ENCODE measurements around the gene BRD4.

- TF ChIP-seq CTCF (IDR thresholded peaks at IDR 0.05) (no peak), EP300 (IDR thresholded peaks at IDR 0.05) (no peak)
Observed at GRCh38 chr19:15372891-15373301, 40.6 kb upstream of the BRD4 start.

All from tibial nerve (tissue), 4 donors.